ENCODE results near the gene HS2ST1. TPM values are rescaled to one million over a fixed set of nuclear protein-coding genes. Genes with fewer than 3 reads are reported as not detected.

Gene HS2ST1
- total and polyA plus RNA-seq, 2 experiments from 2014 or later = 6.7 to 17.1 TPM

DNA sequence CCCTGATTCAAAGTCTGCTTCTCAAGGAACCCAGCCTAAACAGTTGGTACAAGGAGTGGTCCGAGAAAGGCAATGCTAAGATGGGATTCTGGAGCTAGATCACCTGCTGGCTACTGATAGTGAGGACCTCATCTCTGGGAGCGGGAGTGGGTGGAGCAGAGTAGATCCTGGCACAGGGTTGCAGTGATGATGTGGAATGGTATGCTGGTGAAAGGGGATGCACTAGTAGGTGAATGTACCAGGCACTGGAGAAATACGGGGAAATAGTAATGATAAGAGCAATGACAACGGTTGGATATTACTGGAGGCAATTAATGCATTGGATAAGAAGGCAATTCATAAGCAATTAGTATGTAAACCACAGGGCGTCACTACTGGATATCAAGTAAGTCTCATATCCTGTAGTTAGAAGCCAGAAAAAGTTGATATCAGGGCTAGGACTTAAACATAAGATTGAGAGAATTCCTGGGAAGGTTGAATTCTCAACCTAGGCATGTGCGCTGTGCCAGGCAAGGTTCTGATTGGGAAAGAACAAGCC is 245.0 kb downstream of the HS2ST1 start:
- ATAC-seq = no peak

More for the DNA sequence above, 245.0 kb downstream of the HS2ST1 start:
- no peak for DNase-seq (ENCODE audit: low spot score)
- H3K79me2 ChIP-seq (replicated peaks; ENCODE audit: insufficient read depth) = no peaks in the 10 kb centered on the region
- H3K27me3 Mint-ChIP-seq (ENCODE audit: insufficient read depth, low read depth, poor library complexity) = no peaks in the 10 kb centered on the region
- H3K4me3 Mint-ChIP-seq = no peak overlapping the region
- H3F3A ChIP-seq (replicated peaks; ENCODE audit: low read depth) = no peaks in the 10 kb centered on the region
- H3K36me3 Mint-ChIP-seq (ENCODE audit: low read depth) = no peaks in the 10 kb centered on the region
- no peaks in the 10 kb centered on the region for H3K27me3 ChIP-seq (ENCODE audit: insufficient read depth)
- TF ChIP-seq STAT1 (IDR thresholded peaks at IDR 0.05; ENCODE audit: unreplicated experiment) (no peak), EZH2 (IDR thresholded peaks at IDR 0.05; ENCODE audit: low read depth, unreplicated experiment) (no peak)
- H3K27ac Mint-ChIP-seq = no peak overlapping the region
- no peak overlapping the region for H3K27ac ChIP-seq (ENCODE audit: low read depth)
- no peak overlapping the region for H3K4me2 ChIP-seq
- H3K9me2 ChIP-seq (ENCODE audit: insufficient read depth) = peaks cover 26% of the 10 kb centered on the region; the same call in 1 of the 2 replicates
- no peak overlapping the region for H3K4me3 ChIP-seq
- no peak overlapping the region for H2AFZ ChIP-seq
- no peaks in the 10 kb centered on the region for H3K36me3 ChIP-seq (ENCODE audit: insufficient read depth)
- H3K4me1 Mint-ChIP-seq = peaks cover 7% of the 10 kb centered on the region; the same call in 2 of the 3 replicates
- no peaks in the 10 kb centered on the region for H4K20me1 ChIP-seq (replicated peaks; ENCODE audit: insufficient read depth)
- H3K9me3 Mint-ChIP-seq = no peaks in the 10 kb centered on the region
- peaks cover 6% of the 10 kb centered on the region; the same call in 1 of the 2 replicates for H3K4me1 ChIP-seq (ENCODE audit: insufficient read depth)

Other genes with a start within 250 kb of the HS2ST1 start
- gene SH3GLB1, start 210.1 kb upstream of the HS2ST1 start, total RNA-seq (2014; rRNA removed; shearing (Covaris generic)) = 16.4 and 21.4 TPM in 2 replicates
- gene SH3GLB1, start 210.1 kb upstream of the HS2ST1 start, polyA plus RNA-seq (2016; fragmentation: Nextera tagmentation; extraction: Ambion mirVana) = 27.1 and 29.4 TPM in 2 replicates
- gene SELENOF, start 509 bp upstream of the HS2ST1 start, total RNA-seq (2014; rRNA removed; shearing (Covaris generic)) = 113 and 160 TPM in 2 replicates
- gene SELENOF, start 509 bp upstream of the HS2ST1 start, polyA plus RNA-seq (2016; fragmentation: Nextera tagmentation; extraction: Ambion mirVana) = 129 and 142 TPM in 2 replicates